K562 (cell line): ENCODE results near the gene PGA3. TPM values are rescaled to one million over a fixed set of nuclear protein-coding genes. Genes with fewer than 3 reads are reported as not detected.

Experiments used
- CBX1 ChIP-seq: sonication (generic); IDR thresholded peaks from 2 replicates; pipeline ENCODE4 v1.6.1; 2016; ENCODE audit warnings: antibody characterized with exemption, low read depth, mild to moderate bottlenecking
- CBX3 ChIP-seq, 2 experiments: IDR thresholded peaks; 1 replicate in 1 of 2; 2 replicates in 1 of 2; pipeline ENCODE4 v1.6.1; 2012; ENCODE audit warnings: inconsistent platforms in 2 of 2, low read length in 2 of 2, borderline replicate concordance in 1 of 2, control low read depth in 1 of 2
- EP400 ChIP-seq: fragments of 450-650 bp; IDR thresholded peaks from 2 replicates; pipeline ENCODE4 v1.6.1; 2017; ENCODE audit warnings: antibody characterized with exemption, mild to moderate bottlenecking, moderate library complexity
- FOS ChIP-seq: IDR thresholded peaks from 3 replicates; pipeline ENCODE4 v1.6.1; 2011; ENCODE audit not compliant: insufficient read length; ENCODE audit errors: extremely low read depth
- LARP7 ChIP-seq: fragments of 450-650 bp; IDR thresholded peaks from 2 replicates; pipeline ENCODE4 v1.6.1; 2016
- MBD2 ChIP-seq: sonication (generic); IDR thresholded peaks from 2 replicates; pipeline ENCODE4 v1.6.1; 2016; ENCODE audit warnings: low read depth, borderline replicate concordance
- PHF20 ChIP-seq: fragments of 450-650 bp; IDR thresholded peaks from 2 replicates; pipeline ENCODE4 v1.6.1; 2018; ENCODE audit not compliant: partially characterized antibody
- PTBP1 ChIP-seq: fragments of 200-400 bp; formaldehyde crosslinking; IDR thresholded peaks from 2 replicates; pipeline ENCODE4 v1.6.1; 2017; ENCODE audit warnings: low read depth, low read length
- SPI1 ChIP-seq: IDR thresholded peaks from 2 replicates; pipeline ENCODE4 v1.6.1; 2011; ENCODE audit warnings: low read depth, low read length, control low read depth, borderline replicate concordance
- ZBTB7A ChIP-seq: IDR thresholded peaks from 2 replicates; pipeline ENCODE4 v1.6.1; 2011; ENCODE audit warnings: low read depth, mild to moderate bottlenecking, low read length, moderate library complexity, borderline replicate concordance; ENCODE audit not compliant: control insufficient read depth
- ZC3H4 ChIP-seq: sonication (generic); formaldehyde crosslinking; IDR thresholded peaks from 2 replicates; pipeline ENCODE4 v1.9.0; 2021; ENCODE audit warnings: missing genetic modification reagents, borderline replicate concordance
- ZNF217 ChIP-seq: sonication (generic); formaldehyde crosslinking; IDR thresholded peaks from 2 replicates; pipeline ENCODE4 v1.8.0; 2022; ENCODE audit warnings: mild to moderate bottlenecking, missing genetic modification reagents
- ZNF830 ChIP-seq: fragments of 250-450 bp; sonication (Bioruptor Pico); IDR thresholded peaks from 2 replicates; pipeline ENCODE4 v1.5.0; 2021; ENCODE audit warnings: mild to moderate bottlenecking
- polyA plus RNA-seq, 8 experiments: library from polyadenylated mRNA; depleted of rRNA in 4 of 8; stranded (reverse) in 5 of 8; unstranded in 3 of 8; fragments of >200 nt; fragmentation: Nextera tagmentation in 2 of 8; fragmentation: Illumina TruSeq in 1 of 8; extraction: Ambion mirVana in 2 of 8; extraction: Trizol in 1 of 8; gene quantifications; 2 replicates each; pipeline versions ENCODE4 v1.2.1 to v1.2.3, GENCODE V29; 2011 to 2014; ENCODE audit warnings: inconsistent platforms in 1 of 8, missing spikeins in 1 of 8
- total RNA-seq, 7 experiments: library from RNA; depleted of rRNA in 6 of 7; stranded (reverse); fragments of >200 nt in 6 of 7; fragmentation: Illumina TruSeq in 2 of 7; extraction: Trizol in 2 of 7; gene quantifications; 2 replicates each; pipeline versions ENCODE4 v1.2.1 to v1.2.3, GENCODE V29; 2011 to 2021; ENCODE audit warnings: low replicate concordance in 1 of 7
- TF ChIP-seq, protein P1 (sequence below): fragments of 200-600 bp; sonication (generic); IDR thresholded peaks from one replicate; pipeline ENCODE4 v1.6.1; 2012; ENCODE audit warnings: mild to moderate bottlenecking, low read depth, low read length, inconsistent platforms
- TF ChIP-seq, protein P2 (sequence below): fragments of 250-450 bp; sonication (Bioruptor Pico); IDR thresholded peaks from 2 replicates; pipeline ENCODE4 v1.4.0; 2020; ENCODE audit warnings: mild to moderate bottlenecking

The PGA3 gene
- total and polyA plus RNA-seq, 9 of the 15 experiments (the other 6 are each of a cell fraction or from before 2014, with no cell fraction given), result 0.15 to 0.18 (median 0.18) TPM; not detected in 6

DNA sequence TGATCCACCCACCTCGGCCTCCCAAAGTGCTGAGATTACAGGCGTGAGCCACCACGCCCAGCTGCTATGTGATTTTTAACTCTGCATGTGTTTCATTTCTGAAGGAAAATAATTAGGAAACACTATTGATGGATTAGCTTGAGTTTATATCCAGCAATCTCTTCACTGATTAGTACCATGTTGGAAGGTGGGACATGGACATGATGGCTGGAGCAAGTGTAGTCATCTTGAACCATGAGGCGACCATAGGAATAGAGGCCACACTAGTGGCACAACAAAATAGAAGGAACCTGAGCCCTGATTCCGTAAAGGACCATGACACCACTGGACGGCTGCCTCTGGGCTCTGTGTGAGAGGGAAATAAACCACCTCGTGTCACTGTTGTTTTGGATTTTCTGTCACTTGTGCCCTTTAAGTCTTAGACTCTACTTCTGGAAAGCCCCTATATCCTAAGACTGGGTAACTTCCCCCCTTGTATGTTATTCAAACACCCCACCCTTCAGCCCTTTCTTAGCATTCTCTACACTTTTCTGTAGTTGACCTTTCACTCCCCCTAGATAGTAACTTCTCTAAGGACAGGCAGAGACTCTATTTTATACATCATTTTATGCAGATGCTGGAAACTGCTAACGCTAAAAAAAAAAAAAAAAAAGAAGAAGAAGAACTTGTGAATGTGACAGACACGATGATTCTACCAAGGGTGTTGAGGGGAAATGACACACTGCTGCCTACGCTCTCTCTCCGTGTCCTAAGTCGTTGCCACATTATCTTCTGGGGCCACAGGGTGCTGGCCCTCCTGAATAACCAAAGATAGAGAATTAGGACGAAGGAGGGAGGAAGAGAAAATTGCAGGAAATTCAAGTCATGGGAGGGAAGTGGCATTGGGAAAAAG lies 39.4 kb upstream of the PGA3 start (continued):
- TF ChIP-seq, protein P1, sequence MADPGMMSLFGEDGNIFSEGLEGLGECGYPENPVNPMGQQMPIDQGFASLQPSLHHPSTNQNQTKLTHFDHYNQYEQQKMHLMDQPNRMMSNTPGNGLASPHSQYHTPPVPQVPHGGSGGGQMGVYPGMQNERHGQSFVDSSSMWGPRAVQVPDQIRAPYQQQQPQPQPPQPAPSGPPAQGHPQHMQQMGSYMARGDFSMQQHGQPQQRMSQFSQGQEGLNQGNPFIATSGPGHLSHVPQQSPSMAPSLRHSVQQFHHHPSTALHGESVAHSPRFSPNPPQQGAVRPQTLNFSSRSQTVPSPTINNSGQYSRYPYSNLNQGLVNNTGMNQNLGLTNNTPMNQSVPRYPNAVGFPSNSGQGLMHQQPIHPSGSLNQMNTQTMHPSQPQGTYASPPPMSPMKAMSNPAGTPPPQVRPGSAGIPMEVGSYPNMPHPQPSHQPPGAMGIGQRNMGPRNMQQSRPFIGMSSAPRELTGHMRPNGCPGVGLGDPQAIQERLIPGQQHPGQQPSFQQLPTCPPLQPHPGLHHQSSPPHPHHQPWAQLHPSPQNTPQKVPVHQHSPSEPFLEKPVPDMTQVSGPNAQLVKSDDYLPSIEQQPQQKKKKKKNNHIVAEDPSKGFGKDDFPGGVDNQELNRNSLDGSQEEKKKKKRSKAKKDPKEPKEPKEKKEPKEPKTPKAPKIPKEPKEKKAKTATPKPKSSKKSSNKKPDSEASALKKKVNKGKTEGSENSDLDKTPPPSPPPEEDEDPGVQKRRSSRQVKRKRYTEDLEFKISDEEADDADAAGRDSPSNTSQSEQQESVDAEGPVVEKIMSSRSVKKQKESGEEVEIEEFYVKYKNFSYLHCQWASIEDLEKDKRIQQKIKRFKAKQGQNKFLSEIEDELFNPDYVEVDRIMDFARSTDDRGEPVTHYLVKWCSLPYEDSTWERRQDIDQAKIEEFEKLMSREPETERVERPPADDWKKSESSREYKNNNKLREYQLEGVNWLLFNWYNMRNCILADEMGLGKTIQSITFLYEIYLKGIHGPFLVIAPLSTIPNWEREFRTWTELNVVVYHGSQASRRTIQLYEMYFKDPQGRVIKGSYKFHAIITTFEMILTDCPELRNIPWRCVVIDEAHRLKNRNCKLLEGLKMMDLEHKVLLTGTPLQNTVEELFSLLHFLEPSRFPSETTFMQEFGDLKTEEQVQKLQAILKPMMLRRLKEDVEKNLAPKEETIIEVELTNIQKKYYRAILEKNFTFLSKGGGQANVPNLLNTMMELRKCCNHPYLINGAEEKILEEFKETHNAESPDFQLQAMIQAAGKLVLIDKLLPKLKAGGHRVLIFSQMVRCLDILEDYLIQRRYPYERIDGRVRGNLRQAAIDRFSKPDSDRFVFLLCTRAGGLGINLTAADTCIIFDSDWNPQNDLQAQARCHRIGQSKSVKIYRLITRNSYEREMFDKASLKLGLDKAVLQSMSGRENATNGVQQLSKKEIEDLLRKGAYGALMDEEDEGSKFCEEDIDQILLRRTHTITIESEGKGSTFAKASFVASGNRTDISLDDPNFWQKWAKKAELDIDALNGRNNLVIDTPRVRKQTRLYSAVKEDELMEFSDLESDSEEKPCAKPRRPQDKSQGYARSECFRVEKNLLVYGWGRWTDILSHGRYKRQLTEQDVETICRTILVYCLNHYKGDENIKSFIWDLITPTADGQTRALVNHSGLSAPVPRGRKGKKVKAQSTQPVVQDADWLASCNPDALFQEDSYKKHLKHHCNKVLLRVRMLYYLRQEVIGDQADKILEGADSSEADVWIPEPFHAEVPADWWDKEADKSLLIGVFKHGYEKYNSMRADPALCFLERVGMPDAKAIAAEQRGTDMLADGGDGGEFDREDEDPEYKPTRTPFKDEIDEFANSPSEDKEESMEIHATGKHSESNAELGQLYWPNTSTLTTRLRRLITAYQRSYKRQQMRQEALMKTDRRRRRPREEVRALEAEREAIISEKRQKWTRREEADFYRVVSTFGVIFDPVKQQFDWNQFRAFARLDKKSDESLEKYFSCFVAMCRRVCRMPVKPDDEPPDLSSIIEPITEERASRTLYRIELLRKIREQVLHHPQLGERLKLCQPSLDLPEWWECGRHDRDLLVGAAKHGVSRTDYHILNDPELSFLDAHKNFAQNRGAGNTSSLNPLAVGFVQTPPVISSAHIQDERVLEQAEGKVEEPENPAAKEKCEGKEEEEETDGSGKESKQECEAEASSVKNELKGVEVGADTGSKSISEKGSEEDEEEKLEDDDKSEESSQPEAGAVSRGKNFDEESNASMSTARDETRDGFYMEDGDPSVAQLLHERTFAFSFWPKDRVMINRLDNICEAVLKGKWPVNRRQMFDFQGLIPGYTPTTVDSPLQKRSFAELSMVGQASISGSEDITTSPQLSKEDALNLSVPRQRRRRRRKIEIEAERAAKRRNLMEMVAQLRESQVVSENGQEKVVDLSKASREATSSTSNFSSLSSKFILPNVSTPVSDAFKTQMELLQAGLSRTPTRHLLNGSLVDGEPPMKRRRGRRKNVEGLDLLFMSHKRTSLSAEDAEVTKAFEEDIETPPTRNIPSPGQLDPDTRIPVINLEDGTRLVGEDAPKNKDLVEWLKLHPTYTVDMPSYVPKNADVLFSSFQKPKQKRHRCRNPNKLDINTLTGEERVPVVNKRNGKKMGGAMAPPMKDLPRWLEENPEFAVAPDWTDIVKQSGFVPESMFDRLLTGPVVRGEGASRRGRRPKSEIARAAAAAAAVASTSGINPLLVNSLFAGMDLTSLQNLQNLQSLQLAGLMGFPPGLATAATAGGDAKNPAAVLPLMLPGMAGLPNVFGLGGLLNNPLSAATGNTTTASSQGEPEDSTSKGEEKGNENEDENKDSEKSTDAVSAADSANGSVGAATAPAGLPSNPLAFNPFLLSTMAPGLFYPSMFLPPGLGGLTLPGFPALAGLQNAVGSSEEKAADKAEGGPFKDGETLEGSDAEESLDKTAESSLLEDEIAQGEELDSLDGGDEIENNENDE, result no peak
- no peak for TF ChIP-seq LARP7
- peak in 1 of 2 experiments; percentile 28; a peak in 1 of 3 replicates for TF ChIP-seq CBX3 (IDR thresholded peaks at IDR 0.05; ENCODE audit: borderline replicate concordance in 1 of 2, low read length in 2 of 2)
- TF ChIP-seq, protein P2, sequence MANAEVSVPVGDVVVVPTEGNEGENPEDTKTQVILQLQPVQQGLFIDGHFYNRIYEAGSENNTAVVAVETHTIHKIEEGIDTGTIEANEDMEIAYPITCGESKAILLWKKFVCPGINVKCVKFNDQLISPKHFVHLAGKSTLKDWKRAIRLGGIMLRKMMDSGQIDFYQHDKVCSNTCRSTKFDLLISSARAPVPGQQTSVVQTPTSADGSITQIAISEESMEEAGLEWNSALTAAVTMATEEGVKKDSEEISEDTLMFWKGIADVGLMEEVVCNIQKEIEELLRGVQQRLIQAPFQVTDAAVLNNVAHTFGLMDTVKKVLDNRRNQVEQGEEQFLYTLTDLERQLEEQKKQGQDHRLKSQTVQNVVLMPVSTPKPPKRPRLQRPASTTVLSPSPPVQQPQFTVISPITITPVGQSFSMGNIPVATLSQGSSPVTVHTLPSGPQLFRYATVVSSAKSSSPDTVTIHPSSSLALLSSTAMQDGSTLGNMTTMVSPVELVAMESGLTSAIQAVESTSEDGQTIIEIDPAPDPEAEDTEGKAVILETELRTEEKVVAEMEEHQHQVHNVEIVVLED, result no peak
- TF ChIP-seq CBX1, result no peak
- TF ChIP-seq PTBP1, result no peak
- no peak for TF ChIP-seq ZNF830 (CRISPR knock-in tag)
- TF ChIP-seq SPI1, result peak; percentile 70; the same call in 1 of the 2 replicates
- no peak for TF ChIP-seq FOS
- TF ChIP-seq EP400, result peak; percentile 48; the same call in 1 of the 2 replicates
- no peak for TF ChIP-seq ZBTB7A
- TF ChIP-seq MBD2, result peak; percentile 69
- TF ChIP-seq ZC3H4 (CRISPR knock-in tag), result no peak
- no peak for TF ChIP-seq ZNF217
- TF ChIP-seq PHF20, result no peak
